Peyer's patch (tissue), 4 donors: ENCODE measurements around the gene DCXR. TPM values are rescaled to one million over a fixed set of nuclear protein-coding genes. Genes with fewer than 3 reads are reported as not detected.

Experiments used
- DNase-seq, 3 donors: peaks; one replicate each; pipeline ENCODE4 v3.0.0-alpha.2; 2017 to 2019
- H3K27ac ChIP-seq, 4 donors: fragments of 200-600 bp; sonication (generic); one replicate each; pipeline ENCODE4 v1.5.1; 2016 to 2019
- H3K27me3 ChIP-seq, 2 donors: fragments of 200-600 bp; sonication (generic); one replicate each; pipeline ENCODE4 v1.5.1; 2019
- H3K36me3 ChIP-seq, 3 donors: fragments of 200-600 bp; sonication (generic); one replicate each; pipeline ENCODE4 v1.5.1; 2016 to 2019
- H3K4me1 ChIP-seq, 4 donors: fragments of 200-600 bp; sonication (generic); one replicate each; pipeline ENCODE4 v1.5.1; 2016 to 2019
- H3K4me3 ChIP-seq, 4 donors: fragments of 200-600 bp; sonication (generic); 1 replicate in 3 of 4; 2 replicates in 1 of 4; pipeline ENCODE4 v1.5.1; 2016 to 2019; ENCODE audit warnings: mild to moderate bottlenecking in 1 of 4
- H3K9me3 ChIP-seq, 4 donors: fragments of 200-600 bp; sonication (generic); one replicate each; pipeline ENCODE4 v1.5.1; 2016 to 2019; ENCODE audit warnings: mild to moderate bottlenecking in 1 of 4
- CTCF ChIP-seq, 6 experiments: fragments of 450-650 bp in 4 of 6; fragments of 200-600 bp in 2 of 6; sonication (generic) in 1 of 6; IDR thresholded peaks; one replicate each; pipeline ENCODE4 v1.5.1; 2017 to 2019; ENCODE audit warnings: antibody characterized with exemption in 6 of 6, mild to moderate bottlenecking in 3 of 6, moderate library complexity in 1 of 6
- POLR2A ChIP-seq, 2 donors: fragments of 450-650 bp; IDR thresholded peaks; one replicate each; pipeline ENCODE4 v1.5.1; 2017; ENCODE audit warnings: antibody characterized with exemption in 2 of 2, mild to moderate bottlenecking in 2 of 2, moderate library complexity in 2 of 2
- total RNA-seq, 4 donors: library from RNA; depleted of rRNA; stranded (reverse); fragments of >200 nt; gene quantifications; one replicate each; pipeline ENCODE4 v1.1.0, GENCODE V29; 2016

DCXR gene
- total RNA-seq, 4 donors from 2014 or later, result 68.5 to 104 (median 86.8) TPM

GRCh38 chr17:81987161-81987770 is 50.2 kb downstream of the DCXR start:
- no peak overlapping the region for H3K27ac ChIP-seq
- H3K4me3 ChIP-seq, result no peak overlapping the region
- H3K36me3 ChIP-seq, result peaks cover 0 to 41% (median 0%) of the 10 kb centered on the region in 3 donors
- no peak for DNase-seq
- TF ChIP-seq POLR2A (IDR thresholded peaks at IDR 0.05) (no peak), CTCF (IDR thresholded peaks at IDR 0.05) (no peak)
- H3K4me1 ChIP-seq, result peaks cover 0 to 19% (median 2%) of the 10 kb centered on the region in 4 donors
- no peaks in the 10 kb centered on the region for H3K9me3 ChIP-seq
- no peaks in the 10 kb centered on the region for H3K27me3 ChIP-seq

- H3K9me3 ChIP-seq, result no peaks in the 10 kb centered on the region
- TF ChIP-seq CTCF (IDR thresholded peaks at IDR 0.05) (no peak), POLR2A (IDR thresholded peaks at IDR 0.05) (no peak)
- H3K27ac ChIP-seq, result no peak overlapping the region
- H3K36me3 ChIP-seq, result peaks cover 0 to 41% (median 0%) of the 10 kb centered on the region in 3 donors
- no peak overlapping the region for H3K4me3 ChIP-seq
- no peak for DNase-seq
- no peaks in the 10 kb centered on the region for H3K27me3 ChIP-seq
- H3K4me1 ChIP-seq, result peaks cover 0 to 13% (median 0%) of the 10 kb centered on the region in 4 donors
Measured at GRCh38 chr17:81986606-81987005, 50.9 kb downstream of the DCXR start.

Other genes with a start within 250 kb of the DCXR start
- gene GCGR, start 233.5 kb downstream of the DCXR start, total RNA-seq, result 1 to 10 TPM in 1 of 4 donors, under 1 TPM in 1, not detected in 2; 0.67 to 1.1 TPM
- 10 to 100 TPM; 19.6 to 47.9 (median 28.8) TPM for gene MCRIP1, start 204.4 kb downstream of the DCXR start, total RNA-seq
- not detected for gene PPP1R27, start 202.6 kb downstream of the DCXR start, total RNA-seq
- gene P4HB, start 177.2 kb downstream of the DCXR start, total RNA-seq, result 1,000 to 10,000 TPM in 3 of 4 donors, 100 to 1,000 TPM in 1; 326 to 1,290 (median 1,196) TPM
- 100 to 1,000 TPM; 282 to 475 (median 350) TPM for gene ARHGDIA, start 166.4 kb downstream of the DCXR start, total RNA-seq
- gene ALYREF, start 146.1 kb downstream of the DCXR start, total RNA-seq, result 10 to 100 TPM; 38.9 to 96.6 (median 45.3) TPM
- gene ANAPC11, start 146.0 kb downstream of the DCXR start, total RNA-seq, result 100 to 1,000 TPM in 1 of 4 donors, 10 to 100 TPM in 3; 69.3 to 126 (median 85.1) TPM
- 1 to 10 TPM in 1 of 4 donors, under 1 TPM in 1, not detected in 2; 0.76 to 1.6 TPM for gene NPB, start 135.5 kb downstream of the DCXR start, total RNA-seq
- 100 to 1,000 TPM in 3 of 4 donors, 10 to 100 TPM in 1; 67.7 to 297 (median 179) TPM for gene PCYT2, start 126.3 kb downstream of the DCXR start, total RNA-seq
- 100 to 1,000 TPM in 2 of 4 donors, 10 to 100 TPM in 2; 82.5 to 130 (median 112) TPM for gene SIRT7, start 119.5 kb downstream of the DCXR start, total RNA-seq
- 10 to 100 TPM; 19.8 to 38.3 (median 34.4) TPM for gene MAFG, start 110.0 kb downstream of the DCXR start, total RNA-seq
- 10 to 100 TPM in 3 of 4 donors, 1 to 10 TPM in 1; 2.4 to 21.5 (median 20.2) TPM for gene PYCR1, start 100.4 kb downstream of the DCXR start, total RNA-seq
- under 1 TPM in 1 of 4 donors, not detected in 3; 0.76 TPM for gene MYADML2, start 90.5 kb downstream of the DCXR start, total RNA-seq
- gene NOTUM, start 76.5 kb downstream of the DCXR start, total RNA-seq, result 1 to 10 TPM in 1 of 4 donors, not detected in 3; 1.2 TPM
- gene ASPSCR1, start 60.1 kb downstream of the DCXR start, total RNA-seq, result 10 to 100 TPM; 31.6 to 70.1 (median 49.9) TPM
- gene CENPX, start 14.8 kb downstream of the DCXR start, total RNA-seq, result 100 to 1,000 TPM in 2 of 4 donors, 10 to 100 TPM in 2; 49.1 to 123 (median 91.8) TPM
- 10 to 100 TPM; 15.5 to 74.3 (median 23.1) TPM for gene LRRC45, start 14.4 kb downstream of the DCXR start, total RNA-seq
- gene RAC3, start 6.0 kb downstream of the DCXR start, total RNA-seq, result 10 to 100 TPM in 2 of 4 donors, 1 to 10 TPM in 2; 4.6 to 20.6 (median 9.8) TPM
- gene RFNG, start 14.1 kb upstream of the DCXR start, total RNA-seq, result 10 to 100 TPM; 42.9 to 65.7 (median 50.2) TPM
- 100 to 1,000 TPM in 1 of 4 donors, 10 to 100 TPM in 3; 69.2 to 138 (median 88.5) TPM for gene GPS1, start 14.2 kb upstream of the DCXR start, total RNA-seq
- gene DUS1L, start 28.1 kb upstream of the DCXR start, total RNA-seq, result 100 to 1,000 TPM in 3 of 4 donors, 10 to 100 TPM in 1; 73.6 to 207 (median 122) TPM
- gene FASN, start 60.5 kb upstream of the DCXR start, total RNA-seq, result 100 to 1,000 TPM in 1 of 4 donors, 10 to 100 TPM in 3; 50.4 to 110 (median 76.5) TPM
- gene CCDC57, start 175.1 kb upstream of the DCXR start, total RNA-seq, result 100 to 1,000 TPM in 2 of 4 donors, 10 to 100 TPM in 2; 28.2 to 144 (median 79.8) TPM
- 10 to 100 TPM; 18.9 to 55.0 (median 35.3) TPM for gene SLC16A3, start 191.3 kb upstream of the DCXR start, total RNA-seq
- 100 to 1,000 TPM; 148 to 232 (median 215) TPM for gene CSNK1D, start 236.0 kb upstream of the DCXR start, total RNA-seq